ENCODE measurements around the gene CRLF3.

- TF ChIP-seq GATA2 (IDR thresholded peaks at IDR 0.05; ENCODE audit: low read depth, low read length), result no peak
- no peak for TF ChIP-seq GATA3 (IDR thresholded peaks at IDR 0.05; ENCODE audit: low read depth, low read length)
These were observed 44.1 kb downstream of the CRLF3 start for GRCh38 chr17:30780343-30780742.
